Mesendoderm (in vitro differentiated cells): Measurements from ENCODE around the gene PIK3R2.

Experiments used
- DNase-seq: peaks from one replicate; pipeline ENCODE4 v3.0.0; 2013
- H2AK5ac ChIP-seq: 2 replicates; pipeline ENCODE4 v1.6.1; 2013; ENCODE audit warnings: low read length, inconsistent platforms
- H2BK120ac ChIP-seq: 2 replicates; pipeline ENCODE4 v1.6.1; 2013; ENCODE audit warnings: low read depth, mild to moderate bottlenecking, low read length, moderate library complexity, mixed read lengths
- H2BK15ac ChIP-seq: replicated peaks from 2 replicates; pipeline ENCODE4 v1.6.1; 2013; ENCODE audit warnings: low read depth, mild to moderate bottlenecking, moderate library complexity
- H2BK5ac ChIP-seq: 2 replicates; pipeline ENCODE4 v1.6.1; 2013; ENCODE audit warnings: low read length, inconsistent platforms
- H3K18ac ChIP-seq: 2 replicates; pipeline ENCODE4 v1.6.1; 2013; ENCODE audit warnings: mild to moderate bottlenecking, low read length, mixed read lengths
- H3K23ac ChIP-seq: one replicate; pipeline ENCODE4 v1.6.1; 2013; ENCODE audit warnings: low read length
- H3K27ac ChIP-seq: 2 replicates; pipeline ENCODE4 v1.5.1; 2013; ENCODE audit warnings: low read depth, mild to moderate bottlenecking, inconsistent platforms, low read length, moderate library complexity
- H3K27me3 ChIP-seq: 2 replicates; pipeline ENCODE4 v1.6.1; 2013; ENCODE audit warnings: low read length, control low read depth, mild to moderate bottlenecking, inconsistent platforms; ENCODE audit not compliant: insufficient read depth, poor library complexity
- H3K36me3 ChIP-seq: 2 replicates; pipeline ENCODE4 v1.6.1; 2013; ENCODE audit warnings: low read length, inconsistent platforms; ENCODE audit not compliant: control insufficient read depth, insufficient read depth
- H3K4ac ChIP-seq: one replicate; pipeline ENCODE4 v1.6.1; 2013; ENCODE audit warnings: low read depth, mild to moderate bottlenecking, low read length, moderate library complexity
- H3K4me1 ChIP-seq: 2 replicates; pipeline ENCODE4 v1.6.1; 2013; ENCODE audit warnings: low read depth, low read length, inconsistent platforms; ENCODE audit not compliant: control insufficient read depth
- H3K4me2 ChIP-seq: 2 replicates; pipeline ENCODE4 v1.6.1; 2013; ENCODE audit warnings: low read length
- H3K4me3 ChIP-seq: 2 replicates; pipeline ENCODE4 v1.5.1; 2013; ENCODE audit warnings: mild to moderate bottlenecking, low read length
- H3K56ac ChIP-seq: one replicate; pipeline ENCODE4 v1.6.1; 2013; ENCODE audit warnings: low read length
- H3K79me1 ChIP-seq: 2 replicates; pipeline ENCODE4 v1.6.1; 2013; ENCODE audit warnings: low read length, inconsistent platforms
- H3K79me2 ChIP-seq: 2 replicates; pipeline ENCODE4 v1.6.1; 2013; ENCODE audit warnings: mild to moderate bottlenecking, low read length; ENCODE audit not compliant: control insufficient read depth, insufficient read depth
- H3K9ac ChIP-seq: 2 replicates; pipeline ENCODE4 v1.6.1; 2013; ENCODE audit warnings: low read length, inconsistent platforms
- H4K5ac ChIP-seq: one replicate; pipeline ENCODE4 v1.6.1; 2013; ENCODE audit warnings: low read length
- H4K8ac ChIP-seq: one replicate; pipeline ENCODE4 v1.6.1; 2013; ENCODE audit warnings: low read depth, mild to moderate bottlenecking, control low read depth, low read length, moderate library complexity
- WGBS: extraction: QIAGEN DNeasy Blood & Tissue Kit; methylation state at CpG from one replicate; pipeline ENCODE4 v1.1.7; 2013; ENCODE audit warnings: low lambda C conversion rate, missing lambda C conversion rate; ENCODE audit not compliant: insufficient coverage; ENCODE audit errors: extremely low coverage; 5-methylcytosine and 5-hydroxymethylcytosine counted together

Gene PIK3R2

DNA sequence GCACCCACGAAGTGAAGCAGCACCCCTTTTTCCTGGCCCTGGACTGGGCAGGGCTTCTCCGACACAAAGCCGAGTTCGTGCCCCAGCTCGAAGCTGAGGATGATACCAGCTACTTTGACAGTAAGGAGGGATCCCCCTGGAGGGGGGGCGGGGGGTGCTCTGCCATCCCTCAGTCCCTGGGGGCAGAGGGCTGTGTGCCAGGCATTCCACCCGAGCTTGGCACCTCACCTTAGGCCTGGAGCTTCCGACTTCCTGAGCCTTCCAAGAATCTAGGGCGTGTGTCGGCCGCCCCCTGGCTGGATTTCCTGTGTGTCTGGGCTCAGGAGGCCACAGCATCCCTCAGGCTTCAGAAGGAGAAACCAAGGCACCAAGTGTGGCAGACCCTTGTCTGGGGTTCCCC is 15.7 kb upstream of the PIK3R2 start:
- Histone ChIP-seq H3K9ac (no peak overlapping the region), H2BK15ac (no peak overlapping the region)

GRCh38 chr19:18137657-18138339 is 15.2 kb upstream of the PIK3R2 start:
- Histone ChIP-seq H3K23ac (no peak overlapping the region), H3K4me1 (no peaks in the 10 kb centered on the region), H3K27me3 (no peaks in the 10 kb centered on the region), H3K79me1 (no peaks in the 10 kb centered on the region), H3K27ac (no peak overlapping the region), H4K8ac (no peak overlapping the region), H3K4me3 (no peak overlapping the region), H3K36me3 (no peaks in the 10 kb centered on the region), H3K56ac (no peak overlapping the region), H3K4ac (no peak overlapping the region), H2BK15ac (no peak overlapping the region), H2BK5ac (no peak overlapping the region), H2AK5ac (no peak overlapping the region), H3K18ac (no peak overlapping the region), H3K79me2 (no peaks in the 10 kb centered on the region), H4K5ac (no peak overlapping the region), H3K4me2 (no peak overlapping the region), H3K9ac (no peak overlapping the region), H2BK120ac (no peak overlapping the region)
- no peak for DNase-seq
- WGBS: no CpG with 5 or more reads among the region's 9 CpGs

More for the DNA sequence above, 15.7 kb upstream of the PIK3R2 start:
- no peak overlapping the region for H3K56ac ChIP-seq
- H3K27ac ChIP-seq: no peak overlapping the region
- H4K8ac ChIP-seq: no peak overlapping the region
- no peaks in the 10 kb centered on the region for H3K79me1 ChIP-seq
- no peak overlapping the region for H2AK5ac ChIP-seq
- no peak for DNase-seq
- no peaks in the 10 kb centered on the region for H3K4me1 ChIP-seq
- H2BK5ac ChIP-seq: no peak overlapping the region
- H3K36me3 ChIP-seq: no peaks in the 10 kb centered on the region
- no CpG with 5 or more reads among the region's 11 CpGs for WGBS
- no peaks in the 10 kb centered on the region for H3K27me3 ChIP-seq
- H3K4ac ChIP-seq: no peak overlapping the region
- H3K79me2 ChIP-seq: no peaks in the 10 kb centered on the region
- H4K5ac ChIP-seq: no peak overlapping the region
- no peak overlapping the region for H3K23ac ChIP-seq
- no peak overlapping the region for H3K4me2 ChIP-seq
- no peak overlapping the region for H3K18ac ChIP-seq
- no peak overlapping the region for H2BK120ac ChIP-seq
- H3K4me3 ChIP-seq: no peak overlapping the region

DNA sequence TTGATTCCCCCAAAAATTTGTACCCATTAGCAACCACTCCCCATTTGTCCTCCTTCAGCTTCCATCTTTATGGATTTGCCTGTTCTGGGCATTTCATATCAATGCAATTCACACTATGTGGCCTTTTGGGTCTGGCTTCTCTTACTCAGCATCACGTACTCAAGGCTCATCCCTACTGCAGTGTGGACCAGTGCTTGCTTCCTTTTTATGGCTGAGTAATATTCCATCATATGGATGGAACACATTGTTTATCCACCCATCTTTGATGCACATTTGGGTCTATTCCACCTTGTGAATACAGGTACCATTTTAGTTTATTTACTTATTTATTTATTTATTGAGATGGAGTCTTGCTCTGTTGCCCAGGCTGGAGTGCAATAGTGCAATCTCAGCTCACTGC is 12.5 kb upstream of the PIK3R2 start:
- H3K79me1 ChIP-seq: no peaks in the 10 kb centered on the region
- WGBS: no CpG with 5 or more reads among the region's 1 CpG
- H3K56ac ChIP-seq: no peak overlapping the region
- H2BK120ac ChIP-seq: no peak overlapping the region
- no peak overlapping the region for H2BK15ac ChIP-seq
- H3K4me3 ChIP-seq: no peak overlapping the region
- no peak overlapping the region for H2BK5ac ChIP-seq
- no peak overlapping the region for H4K8ac ChIP-seq
- H3K36me3 ChIP-seq: no peaks in the 10 kb centered on the region
- no peak overlapping the region for H4K5ac ChIP-seq
- no peak for DNase-seq
- H3K4ac ChIP-seq: no peak overlapping the region
- H3K27me3 ChIP-seq: no peaks in the 10 kb centered on the region
- H3K4me2 ChIP-seq: no peak overlapping the region
- H3K18ac ChIP-seq: no peak overlapping the region
- no peaks in the 10 kb centered on the region for H3K4me1 ChIP-seq
- no peak overlapping the region for H2AK5ac ChIP-seq
- H3K79me2 ChIP-seq: no peaks in the 10 kb centered on the region
- H3K27ac ChIP-seq: no peak overlapping the region
- H3K9ac ChIP-seq: no peak overlapping the region
- no peak overlapping the region for H3K23ac ChIP-seq

DNA sequence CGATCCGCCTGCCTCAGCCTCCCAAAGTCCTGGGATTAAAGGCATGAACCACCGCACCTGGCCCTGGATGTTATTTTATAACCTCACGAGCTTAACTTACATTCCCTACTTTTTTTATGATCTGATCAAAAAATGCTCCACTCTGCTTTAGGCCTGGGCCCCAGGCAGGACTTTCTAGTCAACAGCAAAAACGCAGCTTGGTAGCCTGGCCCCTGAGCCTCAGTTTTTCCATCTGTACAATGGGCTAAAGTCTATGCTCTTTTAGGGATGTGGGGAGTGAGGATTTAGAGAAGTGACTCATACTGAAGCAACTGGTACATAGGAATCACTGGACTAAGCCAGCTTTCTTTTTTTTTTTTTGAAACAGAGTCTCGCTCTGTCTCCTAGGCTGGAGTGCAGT is 11.9 kb upstream of the PIK3R2 start:
- Histone ChIP-seq H3K4me2 (no peak overlapping the region), H3K36me3 (no peaks in the 10 kb centered on the region), H3K23ac (no peak overlapping the region), H3K79me2 (no peaks in the 10 kb centered on the region), H4K8ac (no peak overlapping the region), H3K79me1 (no peaks in the 10 kb centered on the region), H3K18ac (no peak overlapping the region), H2BK15ac (no peak overlapping the region), H3K9ac (no peak overlapping the region), H3K27ac (no peak overlapping the region), H3K27me3 (no peaks in the 10 kb centered on the region), H4K5ac (no peak overlapping the region), H2AK5ac (no peak overlapping the region), H2BK5ac (no peak overlapping the region), H3K4me3 (no peak overlapping the region), H3K56ac (no peak overlapping the region), H2BK120ac (no peak overlapping the region), H3K4ac (no peak overlapping the region), H3K4me1 (no peaks in the 10 kb centered on the region)
- no CpG with 5 or more reads among the region's 6 CpGs for WGBS
- no peak for DNase-seq

DNA sequence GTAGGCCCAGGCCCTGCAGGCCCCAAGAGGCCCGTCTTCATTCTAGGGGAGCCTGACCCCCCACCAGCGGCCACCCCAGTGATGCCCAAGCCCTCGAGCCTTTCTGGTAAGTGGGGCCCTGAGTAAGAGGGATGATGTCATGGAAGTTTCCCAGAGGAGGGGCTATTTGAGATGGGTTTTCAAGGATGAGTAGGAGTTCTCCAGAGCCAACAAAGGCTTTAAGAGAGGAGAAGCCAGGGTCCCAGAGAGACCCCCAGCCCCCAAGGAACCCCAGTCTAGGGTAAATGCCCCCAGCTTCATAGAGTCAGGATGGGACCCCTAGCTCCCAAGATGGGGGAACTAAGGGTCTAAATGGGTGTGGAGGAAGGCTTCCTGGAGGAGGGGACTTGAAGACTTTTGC is 9.1 kb upstream of the PIK3R2 start:
- Histone ChIP-seq H3K79me2 (no peaks in the 10 kb centered on the region), H2AK5ac (no peak overlapping the region), H3K18ac (no peak overlapping the region), H4K8ac (no peak overlapping the region), H3K56ac (no peak overlapping the region), H3K9ac (no peak overlapping the region), H3K4me3 (no peak overlapping the region), H3K36me3 (no peaks in the 10 kb centered on the region), H3K27me3 (no peaks in the 10 kb centered on the region), H3K23ac (no peak overlapping the region), H2BK5ac (no peak overlapping the region), H3K27ac (no peak overlapping the region), H3K4me1 (no peaks in the 10 kb centered on the region), H3K4me2 (no peak overlapping the region), H2BK15ac (no peak overlapping the region), H3K4ac (no peak overlapping the region), H3K79me1 (no peaks in the 10 kb centered on the region), H4K5ac (no peak overlapping the region), H2BK120ac (no peak overlapping the region)
- no peak for DNase-seq
- no CpG with 5 or more reads among the region's 3 CpGs for WGBS

GRCh38 chr19:18144361-18144760 is 8.6 kb upstream of the PIK3R2 start:
- no peaks in the 10 kb centered on the region for H3K4me1 ChIP-seq
- no peak overlapping the region for H3K18ac ChIP-seq
- H3K56ac ChIP-seq: no peak overlapping the region
- no peak overlapping the region for H2AK5ac ChIP-seq
- H3K4ac ChIP-seq: no peak overlapping the region
- no peak overlapping the region for H2BK5ac ChIP-seq
- H3K4me3 ChIP-seq: no peak overlapping the region
- H3K27me3 ChIP-seq: no peaks in the 10 kb centered on the region
- no CpG with 5 or more reads among the region's 16 CpGs for WGBS
- H3K27ac ChIP-seq: no peak overlapping the region
- H4K5ac ChIP-seq: no peak overlapping the region
- no peaks in the 10 kb centered on the region for H3K36me3 ChIP-seq
- H2BK120ac ChIP-seq: no peak overlapping the region
- H2BK15ac ChIP-seq: no peak overlapping the region
- no peaks in the 10 kb centered on the region for H3K79me2 ChIP-seq
- H3K4me2 ChIP-seq: no peak overlapping the region
- no peak overlapping the region for H3K9ac ChIP-seq
- no peaks in the 10 kb centered on the region for H3K79me1 ChIP-seq
- DNase-seq: no peak
- no peak overlapping the region for H3K23ac ChIP-seq
- H4K8ac ChIP-seq: no peak overlapping the region
